OCI-LY7 (cell line): Measurements from ENCODE around the gene ISYNA1.

Source experiments
- EZH2phosphoT487 ChIP-seq: fragments of 200-600 bp; sonication (generic); IDR thresholded peaks from 2 replicates; pipeline ENCODE4 v1.6.1; 2018; ENCODE audit warnings: low read depth, borderline replicate concordance, mild to moderate bottlenecking, mixed run types, antibody characterized with exemption, low read length, moderate library complexity, mixed read lengths
- TF ChIP-seq, protein P1 (sequence below): fragments of 200-600 bp; sonication (generic); conservative IDR thresholded peaks from 2 replicates; pipeline ENCODE4 v1.5.1; 2014; ENCODE audit warnings: mild to moderate bottlenecking, antibody characterized with exemption, low read length, moderate library complexity, mixed read lengths

DNA sequence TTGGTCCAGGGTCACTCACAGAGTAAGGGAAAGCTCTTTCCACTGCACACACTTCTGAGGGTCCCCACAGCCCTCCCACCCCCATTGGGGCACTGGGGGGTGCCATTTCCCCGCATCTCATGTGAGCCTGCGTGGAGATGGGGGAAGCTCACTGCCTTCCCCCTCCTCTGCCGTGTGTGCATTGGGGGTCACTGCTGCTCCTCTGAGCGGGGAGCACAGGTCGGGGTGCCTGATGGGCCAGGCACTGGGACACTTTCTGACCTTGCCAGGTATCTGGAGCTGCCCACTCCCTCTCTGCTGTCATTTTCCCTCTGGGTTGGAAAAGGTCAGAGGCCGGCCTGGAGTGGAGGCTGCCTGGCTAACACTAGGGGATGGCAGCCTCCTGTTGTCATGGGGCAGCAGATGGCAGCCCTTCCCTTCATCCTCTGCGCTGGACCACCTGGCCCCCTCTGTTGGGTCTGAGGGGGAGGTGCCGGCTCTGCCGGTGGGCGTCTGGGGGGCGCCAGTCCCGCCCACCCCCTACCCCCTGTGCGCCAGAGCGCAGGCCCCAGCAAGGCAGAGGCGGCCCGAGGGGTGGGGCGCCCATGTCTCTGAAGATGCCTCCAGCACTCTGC, 9.7 kb downstream of the ISYNA1 start:
- TF ChIP-seq, protein P1, sequence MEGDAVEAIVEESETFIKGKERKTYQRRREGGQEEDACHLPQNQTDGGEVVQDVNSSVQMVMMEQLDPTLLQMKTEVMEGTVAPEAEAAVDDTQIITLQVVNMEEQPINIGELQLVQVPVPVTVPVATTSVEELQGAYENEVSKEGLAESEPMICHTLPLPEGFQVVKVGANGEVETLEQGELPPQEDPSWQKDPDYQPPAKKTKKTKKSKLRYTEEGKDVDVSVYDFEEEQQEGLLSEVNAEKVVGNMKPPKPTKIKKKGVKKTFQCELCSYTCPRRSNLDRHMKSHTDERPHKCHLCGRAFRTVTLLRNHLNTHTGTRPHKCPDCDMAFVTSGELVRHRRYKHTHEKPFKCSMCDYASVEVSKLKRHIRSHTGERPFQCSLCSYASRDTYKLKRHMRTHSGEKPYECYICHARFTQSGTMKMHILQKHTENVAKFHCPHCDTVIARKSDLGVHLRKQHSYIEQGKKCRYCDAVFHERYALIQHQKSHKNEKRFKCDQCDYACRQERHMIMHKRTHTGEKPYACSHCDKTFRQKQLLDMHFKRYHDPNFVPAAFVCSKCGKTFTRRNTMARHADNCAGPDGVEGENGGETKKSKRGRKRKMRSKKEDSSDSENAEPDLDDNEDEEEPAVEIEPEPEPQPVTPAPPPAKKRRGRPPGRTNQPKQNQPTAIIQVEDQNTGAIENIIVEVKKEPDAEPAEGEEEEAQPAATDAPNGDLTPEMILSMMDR, result no peak
- no peak for TF ChIP-seq EZH2phosphoT487
